ENCODE measurements around the gene TBCA. TPM values are rescaled to one million over a fixed set of nuclear protein-coding genes. Genes with fewer than 3 reads are reported as not detected.
"Not testable (repeated sequence)": the region's sequence is repeated elsewhere in the genome, so short reads cannot be mapped to it uniquely, and the experiment has no call there.

TBCA gene
- total RNA-seq, 1 donor from 2014 or later: 76.8 TPM

DNA sequence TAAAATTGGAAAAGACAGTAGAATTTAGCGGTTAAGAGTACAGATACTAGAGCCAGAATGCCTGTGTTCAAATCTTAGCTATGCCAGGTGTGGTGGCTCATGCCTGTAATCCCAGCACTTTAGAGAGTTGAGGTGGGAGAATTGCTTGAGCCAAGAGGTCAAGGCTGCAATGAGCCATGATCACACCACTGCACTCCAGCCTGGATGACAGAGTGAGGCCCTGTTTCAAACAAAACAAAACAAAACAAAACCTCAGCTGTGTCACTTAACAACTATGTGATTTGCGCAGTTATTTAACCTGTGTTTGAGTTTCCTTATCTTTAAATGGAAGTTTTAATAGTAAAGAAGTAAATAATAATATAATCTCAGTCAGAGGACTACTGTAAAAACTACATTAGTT is 68.3 kb downstream of the TBCA start:
- no peak for DNase-seq

DNA sequence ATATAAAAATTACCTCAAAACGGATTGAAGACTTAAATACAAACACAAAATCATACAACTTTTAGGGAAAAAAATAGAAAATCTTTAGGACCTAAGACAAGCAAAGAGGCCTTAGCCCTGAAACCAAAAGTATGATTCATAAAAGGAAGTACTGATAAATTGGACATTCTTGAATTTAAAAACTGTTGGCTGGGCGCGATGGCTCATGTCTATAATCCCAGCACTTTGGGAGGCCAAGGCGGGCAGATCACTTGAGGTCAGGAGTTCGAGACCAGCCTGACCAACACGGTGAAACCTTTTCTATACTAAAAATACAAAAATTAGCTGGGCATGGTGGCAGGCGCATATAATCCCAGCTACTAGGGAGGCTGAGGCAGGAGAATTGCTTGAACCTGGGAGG is 76.6 kb downstream of the TBCA start:
- not testable (repeated sequence) for DNase-seq

DNA sequence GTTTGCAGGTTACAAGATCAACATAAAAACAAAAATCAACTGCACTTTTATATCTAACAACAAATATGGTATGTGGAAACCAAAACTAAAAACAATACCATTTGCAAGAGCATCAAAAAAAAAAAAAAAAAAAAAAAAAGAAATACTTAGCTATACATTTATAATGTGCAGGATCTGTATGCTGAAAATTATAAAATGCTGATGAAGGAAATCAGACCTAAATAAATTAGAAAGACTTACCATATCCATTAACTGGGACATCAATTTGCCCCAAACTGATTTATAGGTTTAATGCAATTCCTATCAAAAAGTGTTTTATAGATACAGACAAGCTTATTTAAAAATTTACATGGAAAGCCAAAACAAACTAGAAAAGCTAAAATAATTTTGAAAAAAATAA is 77.2 kb downstream of the TBCA start:
- no peak for DNase-seq

DNA sequence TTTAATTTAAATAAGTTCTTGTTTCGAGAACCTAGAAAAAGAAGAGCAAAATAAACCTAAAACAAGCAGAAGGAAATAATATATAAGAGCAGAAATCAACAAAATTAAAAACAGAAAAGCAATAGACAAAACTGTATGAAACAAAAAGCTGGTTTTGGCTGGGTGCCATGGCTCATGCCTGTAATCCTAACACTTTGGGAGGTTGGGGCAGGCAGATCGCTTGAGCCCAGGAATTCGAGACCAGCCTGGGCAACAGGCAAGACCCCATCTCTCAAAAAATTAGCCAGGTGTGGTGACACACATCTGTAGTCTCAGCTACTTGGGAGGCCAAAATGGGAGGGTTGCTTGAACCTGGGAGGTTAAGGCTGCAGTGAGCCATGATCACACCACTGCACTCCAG is 78.4 kb downstream of the TBCA start:
- DNase-seq: no peak

DNA sequence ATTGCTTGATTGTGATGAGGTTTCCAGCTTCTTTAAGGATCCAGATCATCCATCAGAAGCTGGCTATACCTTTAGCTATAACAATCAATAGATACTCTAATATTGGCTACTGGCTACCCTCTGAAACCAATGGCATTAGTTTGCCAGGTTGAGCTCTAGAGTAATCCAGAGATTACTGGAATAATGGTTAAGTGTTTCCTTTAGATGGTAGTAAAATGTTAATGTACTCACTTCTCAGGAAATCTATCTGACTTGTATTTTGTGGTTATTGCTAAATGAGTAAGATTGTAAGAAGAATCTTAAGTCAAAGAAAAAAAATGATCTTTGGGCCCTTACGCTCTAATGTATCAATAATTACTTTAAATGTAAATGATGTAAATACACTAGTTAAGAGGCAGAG is 80.0 kb downstream of the TBCA start:
- no peak for DNase-seq

DNA sequence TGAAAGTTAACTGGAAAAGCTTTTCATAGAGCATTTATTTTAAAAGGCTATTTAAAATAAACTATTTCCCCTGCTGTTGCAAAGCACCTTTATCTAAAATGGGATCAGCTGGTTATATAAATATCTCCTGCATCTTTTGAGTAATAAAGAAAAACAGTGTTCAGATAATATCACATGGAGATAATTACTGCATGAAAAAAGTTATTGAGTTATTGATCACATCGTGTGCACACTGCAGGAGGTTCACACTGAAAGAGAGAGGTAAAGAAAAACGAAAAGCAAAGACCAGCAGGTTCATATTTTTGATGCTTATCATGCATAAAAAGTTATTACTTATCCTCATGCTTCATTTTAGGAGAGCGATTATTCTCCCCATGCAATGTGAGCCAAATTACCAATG is 82.2 kb downstream of the TBCA start:
- no peak for DNase-seq

DNA sequence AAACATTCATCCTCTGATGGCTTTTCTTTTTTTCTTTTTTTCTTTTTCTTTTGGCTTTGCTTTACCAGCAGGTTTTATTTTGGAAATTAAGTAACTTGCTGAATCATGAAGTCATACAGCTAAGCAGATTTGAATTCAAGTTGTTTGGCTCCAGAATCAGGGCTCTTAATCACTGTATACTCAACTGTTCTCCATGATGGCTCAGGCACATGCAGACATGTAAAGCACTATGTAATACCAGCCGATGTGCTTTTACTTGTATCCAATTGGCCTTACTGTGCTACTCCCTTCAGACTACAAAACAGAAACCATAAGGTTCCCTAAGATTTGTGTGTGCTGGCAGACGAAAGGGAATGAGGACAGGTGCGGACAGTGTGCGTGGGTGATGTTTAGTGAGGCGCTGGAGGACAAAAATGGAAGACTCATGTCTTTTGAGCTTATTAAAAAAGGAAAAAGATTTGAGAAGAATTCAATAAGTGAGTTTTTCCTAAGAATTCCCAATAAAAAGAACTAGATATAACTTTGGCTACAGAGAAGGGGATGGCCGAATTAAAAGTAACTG is 92.9 kb downstream of the TBCA start:
- DNase-seq: no peak

DNA sequence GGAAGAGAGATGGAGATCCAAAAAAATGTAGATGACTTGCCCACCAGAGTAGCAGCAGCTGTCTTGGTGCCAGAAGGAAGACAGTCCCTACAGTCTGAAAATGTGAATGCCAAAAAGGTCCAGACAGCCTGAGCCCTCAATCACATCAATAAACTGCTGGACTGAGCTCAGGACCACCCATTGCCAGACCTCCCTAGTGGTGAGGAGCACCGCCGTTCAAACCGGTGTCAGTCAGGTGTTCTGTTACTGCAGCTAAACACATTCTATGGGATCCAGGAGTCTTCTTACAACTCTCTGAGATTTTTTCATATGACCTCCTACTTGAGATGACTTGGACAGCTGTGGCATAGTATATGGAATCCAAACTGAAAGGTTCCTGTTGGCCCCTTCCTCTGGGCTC is 105.6 kb downstream of the TBCA start:
- no peak for DNase-seq

DNA sequence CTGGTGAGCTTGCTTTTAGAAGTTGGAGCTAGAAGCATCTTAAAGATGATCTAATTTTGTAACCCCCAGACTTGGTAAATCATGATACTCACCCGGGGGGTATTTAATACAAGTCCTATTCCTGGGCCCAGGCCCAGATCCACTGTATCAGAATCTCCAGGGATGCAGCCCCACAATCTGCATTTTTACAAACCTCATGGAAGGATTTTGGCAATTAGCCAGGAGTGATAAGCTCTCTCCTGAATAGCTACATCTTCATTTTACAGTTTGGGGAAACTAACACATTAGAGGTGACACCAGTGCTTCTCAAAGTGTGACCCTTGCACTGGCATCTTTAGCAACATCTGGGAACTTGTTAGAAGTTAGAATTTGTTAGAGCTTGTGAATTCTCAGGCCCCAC is 106.5 kb downstream of the TBCA start:
- no peak for DNase-seq

DNA sequence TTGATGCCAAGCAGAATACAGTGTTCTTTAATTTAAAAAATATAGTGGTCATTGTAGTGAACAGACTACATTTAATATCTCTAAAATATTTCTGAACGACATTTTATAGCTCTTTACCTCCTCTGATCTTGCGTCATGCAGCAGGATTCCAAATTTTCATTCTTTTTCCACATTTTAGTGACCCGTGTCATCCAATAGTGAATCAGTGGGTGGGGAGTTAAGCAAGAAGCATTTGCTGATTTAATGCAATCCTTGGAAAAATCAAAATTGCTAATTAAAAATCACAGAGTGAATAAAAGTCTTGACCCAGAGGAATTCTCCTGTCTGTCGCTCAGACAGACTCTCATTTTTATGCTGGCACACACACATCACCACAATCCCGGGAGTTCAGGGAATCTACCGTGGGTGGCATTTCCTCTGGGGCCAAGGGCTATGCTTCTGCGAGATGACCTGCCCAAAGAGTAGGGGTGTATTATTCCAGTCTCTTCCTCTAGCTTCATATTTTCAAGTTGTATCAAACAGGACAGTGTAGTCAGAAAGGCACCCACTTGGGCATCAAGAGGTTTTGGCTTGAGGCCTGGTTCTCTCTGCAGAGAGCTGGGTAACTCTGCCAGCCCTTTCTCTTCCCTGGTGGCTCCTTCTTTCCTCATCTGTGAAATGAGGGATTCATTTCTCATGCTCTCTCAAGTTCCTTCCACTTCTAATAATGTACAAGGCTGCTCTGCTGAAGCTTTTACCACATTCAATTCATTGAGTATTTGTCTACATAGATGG is 112.9 kb downstream of the TBCA start:
- no peak for DNase-seq

DNA sequence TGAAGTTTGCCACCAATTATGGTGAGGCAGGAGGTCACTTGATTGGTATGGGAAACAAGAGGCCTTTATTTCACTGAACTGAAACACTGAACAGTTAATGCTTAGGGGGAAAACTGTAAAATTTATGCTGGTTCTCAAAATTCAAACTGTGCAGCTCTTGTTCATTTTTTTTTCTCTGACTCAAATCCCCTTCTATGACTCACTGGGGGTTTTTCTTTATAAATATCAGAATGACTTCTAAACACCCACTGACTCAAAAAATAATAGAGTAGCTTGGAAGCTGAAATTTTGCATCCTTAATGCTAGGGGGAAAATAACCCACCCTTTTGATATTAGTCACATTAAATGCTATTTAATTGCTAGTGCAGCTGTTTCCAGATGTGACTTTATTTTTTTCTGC is 113.5 kb downstream of the TBCA start:
- DNase-seq: no peak

DNA sequence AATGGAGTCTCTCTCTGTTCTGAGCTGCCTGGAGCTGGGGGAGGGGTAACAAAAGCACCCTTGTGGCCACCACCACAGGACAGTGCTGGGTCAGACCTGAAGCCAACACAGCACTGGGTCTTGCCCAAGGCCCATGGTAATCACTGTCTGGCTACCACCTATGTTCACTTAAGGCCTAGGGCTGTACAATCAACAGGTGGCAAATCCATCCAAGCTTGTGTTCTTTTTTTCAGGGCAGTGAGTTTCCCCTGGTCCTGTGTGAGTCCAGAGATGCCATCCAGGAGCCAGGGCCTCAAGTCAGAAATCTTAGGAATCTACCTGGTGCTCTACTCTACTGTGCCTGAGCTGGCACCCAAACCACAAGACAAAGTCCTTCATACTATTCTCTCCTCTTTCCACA is 117.5 kb downstream of the TBCA start:
- DNase-seq: no peak

DNA sequence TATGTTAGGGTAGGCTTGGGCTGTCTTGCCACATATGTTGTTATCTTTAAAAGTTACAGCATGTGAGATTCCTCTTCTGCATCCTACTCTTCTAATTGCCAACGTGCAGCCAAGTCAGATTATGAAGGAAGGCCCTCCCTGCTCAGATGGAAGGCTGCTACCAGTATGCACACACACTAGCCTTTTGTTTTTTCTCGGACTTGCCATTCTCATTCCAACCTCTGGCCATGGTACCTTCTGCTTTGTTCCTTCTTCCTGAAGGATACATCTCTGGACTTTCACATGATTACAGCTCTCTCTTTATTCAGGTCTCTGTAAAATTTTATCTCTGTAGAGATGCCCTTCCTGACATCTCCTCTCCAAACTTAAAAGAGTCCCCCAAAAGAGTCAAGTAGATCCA is 124.8 kb downstream of the TBCA start:
- no peak for DNase-seq

DNA sequence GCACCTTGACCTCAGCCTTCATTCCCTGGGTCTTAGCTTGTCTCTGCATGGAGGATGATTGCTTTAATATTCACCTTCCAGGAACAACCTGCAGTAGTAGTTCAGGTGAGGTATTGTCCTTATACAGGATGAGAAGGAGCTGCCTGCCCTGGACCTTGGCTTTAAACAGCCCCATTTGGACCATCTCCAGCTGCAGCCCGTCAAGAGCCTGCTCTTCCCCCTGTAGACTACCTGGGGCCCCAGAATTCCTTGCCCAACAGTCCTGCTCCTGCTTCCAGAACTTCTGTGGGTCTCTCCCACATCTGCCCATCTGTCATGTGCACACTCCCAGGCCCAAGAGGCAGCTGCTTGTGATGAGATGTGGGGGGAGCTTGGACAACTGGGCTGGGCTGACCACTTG is 125.5 kb downstream of the TBCA start:
- DNase-seq: no peak

DNA sequence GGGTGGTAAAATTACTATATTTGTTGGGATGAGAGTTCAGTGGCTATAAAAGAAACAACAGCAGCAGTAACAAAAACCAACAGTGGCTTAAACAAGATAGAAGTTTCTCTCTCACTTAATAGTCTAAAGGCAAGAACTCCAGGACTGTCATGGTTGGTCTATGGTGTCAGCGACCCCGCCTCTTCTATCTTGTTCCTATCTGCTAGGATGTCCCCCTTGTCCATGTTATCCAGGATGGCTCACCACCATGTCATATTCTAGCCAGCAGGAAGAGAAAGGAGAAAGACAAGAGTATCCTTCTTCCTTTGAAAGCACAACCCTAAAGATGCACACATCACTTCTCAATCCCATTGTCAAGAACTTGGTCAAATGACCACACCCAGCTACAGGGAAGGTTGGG is 126.4 kb downstream of the TBCA start:
- DNase-seq: no peak

DNA sequence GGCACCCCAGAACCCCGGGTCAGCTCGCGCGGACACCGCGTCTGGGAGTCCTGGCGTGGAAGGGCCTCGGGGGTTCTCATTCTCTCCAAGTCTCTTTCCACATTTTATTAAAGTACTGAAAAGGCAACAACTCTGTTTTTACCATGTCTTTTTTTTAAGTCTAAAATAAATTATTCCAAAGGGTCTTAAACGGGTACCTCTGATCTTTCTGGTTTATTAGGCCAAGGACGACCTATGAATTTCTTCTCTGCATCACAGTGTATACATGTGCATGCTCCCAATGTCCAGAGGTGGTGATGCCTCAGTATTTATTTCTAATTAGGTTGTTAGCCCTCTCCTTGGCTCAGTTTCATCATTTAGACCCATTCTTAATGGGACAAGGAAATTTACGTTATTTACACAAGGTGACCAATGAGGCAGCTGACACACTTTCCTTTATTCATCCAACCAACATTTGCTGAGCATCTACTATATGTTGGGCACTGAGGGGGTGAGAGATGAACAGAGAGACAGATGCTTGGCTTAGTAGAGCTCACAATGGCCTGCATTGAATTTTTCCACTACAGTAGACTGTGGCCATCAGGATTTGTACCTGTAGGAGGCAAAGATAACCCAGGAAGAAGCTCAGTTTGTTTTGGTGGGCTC is 130.0 kb downstream of the TBCA start:
- DNase-seq: no peak

DNA sequence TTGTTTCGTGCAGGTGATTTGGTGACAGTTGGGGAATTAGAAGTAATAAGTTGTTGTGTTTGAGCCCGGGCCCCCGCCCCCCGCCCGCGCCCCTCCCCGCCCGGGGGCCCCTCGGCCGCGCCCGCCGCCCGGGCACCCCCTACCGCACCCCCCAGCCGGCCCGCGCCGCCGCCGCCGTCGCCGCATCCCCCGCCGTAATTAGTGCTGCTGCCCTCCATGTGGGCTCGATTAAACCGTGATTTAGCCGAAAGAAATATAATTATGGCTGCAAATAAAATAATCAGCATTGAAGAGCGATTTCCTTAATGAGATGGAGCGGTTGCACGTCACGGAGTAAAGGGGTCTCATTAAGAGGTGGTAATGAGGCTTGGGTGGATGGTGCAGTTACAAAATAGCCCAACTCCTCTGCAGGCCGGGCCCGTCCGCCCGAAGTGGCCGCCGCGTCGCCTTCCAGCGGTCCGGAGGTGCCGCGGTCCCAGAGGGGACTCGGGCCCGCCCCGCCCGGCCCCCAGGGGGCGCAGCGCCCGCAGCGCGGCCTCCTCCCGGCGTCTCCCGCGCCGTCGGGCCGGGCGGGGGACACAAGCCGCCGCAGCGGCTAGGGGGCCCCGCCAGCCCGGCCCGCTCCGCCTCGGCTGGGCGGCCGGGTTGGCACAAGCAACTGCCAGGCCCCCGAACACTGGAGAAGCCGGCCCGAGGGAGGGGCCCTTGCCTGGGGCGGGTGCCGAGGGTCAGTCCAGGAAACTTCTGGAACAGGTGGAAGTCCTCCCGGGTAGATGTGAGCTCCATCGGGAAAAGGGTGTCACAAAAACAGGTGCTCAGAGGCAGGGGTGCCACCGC is 130.8 kb downstream of the TBCA start:
- DNase-seq: no peak

DNA sequence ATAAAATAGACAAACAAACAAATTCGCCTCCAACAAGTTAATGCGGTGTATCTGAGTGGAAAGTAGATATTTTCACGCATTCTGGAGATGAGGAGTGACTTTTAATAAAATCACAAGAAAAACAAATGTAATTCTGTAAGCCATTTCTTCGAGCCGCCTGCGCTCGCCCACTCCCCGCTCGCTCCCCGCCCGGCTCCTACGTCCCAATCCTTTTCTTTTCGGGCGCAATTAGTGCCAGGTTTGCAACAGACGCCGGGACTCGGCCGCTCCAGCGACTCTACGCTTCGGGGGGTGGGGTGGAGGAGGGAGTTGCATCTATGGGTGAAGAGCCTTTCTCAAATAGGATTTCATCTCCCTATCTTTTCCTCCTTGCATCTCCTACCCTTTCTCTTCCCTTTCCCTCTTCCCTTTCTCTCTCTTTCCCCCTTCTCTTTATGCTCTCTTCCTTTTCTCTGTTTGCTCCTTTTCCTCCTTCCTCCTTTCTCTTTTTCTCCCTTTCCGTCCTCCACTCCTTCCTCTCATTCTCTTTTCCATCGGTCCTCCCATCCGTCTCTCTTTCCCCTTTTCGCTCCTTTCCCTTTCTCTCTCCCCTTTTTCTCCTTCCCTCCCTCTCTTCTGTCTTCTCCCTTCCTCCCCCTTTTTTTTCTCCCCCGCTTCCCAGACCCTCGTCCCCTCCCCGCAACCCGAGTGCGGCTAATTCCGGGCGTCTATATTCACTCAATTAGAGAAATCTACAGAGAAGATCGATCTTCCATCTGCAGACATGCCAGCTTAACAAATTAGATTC is 131.6 kb downstream of the TBCA start:
- no peak for DNase-seq

DNA sequence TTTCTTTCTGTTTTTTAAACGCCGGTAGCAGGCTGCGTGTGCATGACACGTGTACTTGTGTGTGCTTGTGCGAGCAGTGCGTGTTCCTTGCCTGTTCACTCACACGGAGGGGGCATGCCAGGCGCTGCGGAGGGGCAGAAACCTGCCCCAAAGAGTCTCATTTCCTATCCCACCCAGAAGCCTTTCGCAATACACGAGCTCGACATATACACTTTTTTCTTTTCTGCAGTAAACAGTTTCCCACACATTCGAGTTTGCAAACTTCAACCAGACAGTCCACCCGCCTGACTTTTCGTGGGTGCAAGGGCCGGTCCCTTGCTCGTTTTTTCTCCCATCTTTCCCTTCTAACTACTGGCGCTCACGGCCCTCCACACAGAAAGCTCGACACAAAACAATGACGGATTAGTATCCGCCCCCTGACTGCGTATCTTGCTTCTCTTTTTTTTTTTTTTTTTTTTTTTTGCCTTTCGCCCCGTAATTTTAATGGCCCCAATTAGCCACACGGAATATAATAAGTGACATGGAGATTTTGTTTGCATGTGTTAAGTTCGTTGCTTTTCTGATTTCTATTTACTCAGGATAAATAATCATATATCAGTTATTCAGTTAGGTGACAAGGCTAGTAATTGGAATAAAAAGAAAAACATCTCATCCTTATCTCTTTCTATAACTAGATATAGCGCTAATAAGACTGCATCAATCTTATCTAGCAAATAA is 132.3 kb downstream of the TBCA start:
- no peak for DNase-seq

DNA sequence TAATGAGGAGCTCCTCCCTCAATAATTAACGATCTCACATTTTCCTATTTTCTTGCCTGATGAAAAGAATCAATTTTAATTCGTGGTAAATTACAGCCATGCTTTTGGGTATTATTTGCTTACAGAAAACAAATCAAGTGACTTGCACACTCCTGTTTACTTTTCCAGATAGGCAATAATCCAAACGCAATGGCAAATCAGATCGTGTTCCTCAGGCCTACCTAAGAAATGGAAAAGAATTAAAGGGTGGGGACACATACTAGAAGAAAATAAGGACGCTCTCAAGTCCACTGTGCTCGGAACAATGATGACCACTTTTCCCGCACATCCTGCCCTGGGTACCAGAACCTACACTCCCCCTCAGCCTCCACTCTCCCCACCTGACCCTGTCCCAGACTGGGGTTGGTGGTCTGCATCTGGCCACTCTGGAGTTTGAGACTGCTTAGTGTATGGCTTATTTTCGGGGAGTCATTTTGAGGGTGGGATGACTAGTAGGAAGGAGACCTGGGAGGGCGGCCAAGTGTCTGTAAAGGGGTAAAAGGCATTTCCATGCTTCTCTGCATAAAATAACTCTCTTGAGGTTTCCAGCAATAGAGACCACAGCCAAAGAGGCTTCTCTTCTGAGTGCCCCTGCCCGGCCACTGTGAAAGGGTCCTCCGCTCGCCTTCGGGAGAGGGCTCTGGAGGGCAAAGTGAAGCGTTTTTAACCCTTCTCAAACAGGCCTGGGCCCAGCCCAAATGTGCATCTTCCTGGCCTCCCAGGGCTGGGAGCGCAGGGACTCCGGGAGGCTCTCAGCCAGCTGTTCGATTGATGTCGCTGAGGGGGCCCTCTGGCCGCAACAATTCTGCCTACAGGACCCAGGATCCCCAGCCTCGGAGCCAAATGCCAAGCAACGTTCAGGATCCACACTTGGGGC is 133.1 kb downstream of the TBCA start:
- no peak for DNase-seq
